Psoas muscle (tissue), 8 donors: ENCODE results near the gene GRK3. TPM values are rescaled to one million over a fixed set of nuclear protein-coding genes. Genes with fewer than 3 reads are reported as not detected.

Experiments used
- ATAC-seq, 4 donors: fragments of 200-7000 bp; cut with Tn5 transposase; one replicate each; pipeline ENCODE4 v1.9.1; 2020; ENCODE audit warnings: moderate library complexity in 3 of 4, mild to moderate bottlenecking in 2 of 4
- DNase-seq, 2 donors: peaks; one replicate each; pipeline ENCODE4 v3.0.0-alpha.2; 2020
- H3K27ac ChIP-seq: fragments of 200-600 bp; one replicate; pipeline ENCODE4 v1.8.0; 2022
- H3K27me3 ChIP-seq, 3 donors: fragments of 200-600 bp in 1 of 3; one replicate each; pipeline versions ENCODE4 v1.6.1 to v1.8.0; 2013 to 2022; ENCODE audit warnings: low read length in 2 of 3, mild to moderate bottlenecking in 2 of 3, moderate library complexity in 1 of 3; ENCODE audit not compliant: insufficient read depth in 3 of 3
- H3K36me3 ChIP-seq, 2 donors: fragments of 200-600 bp in 1 of 2; one replicate each; pipeline versions ENCODE4 v1.6.1 to v1.8.0; 2013 to 2022; ENCODE audit warnings: low read depth in 1 of 2, mild to moderate bottlenecking in 1 of 2, moderate library complexity in 1 of 2; ENCODE audit not compliant: insufficient read depth in 1 of 2
- H3K4me1 ChIP-seq: fragments of 200-600 bp; one replicate; pipeline ENCODE4 v1.8.0; 2022
- H3K4me3 ChIP-seq: fragments of 200-600 bp; one replicate; pipeline ENCODE4 v1.8.0; 2022; ENCODE audit warnings: mild to moderate bottlenecking
- H3K9me3 ChIP-seq: fragments of 200-600 bp; one replicate; pipeline ENCODE4 v1.8.0; 2022
- CTCF ChIP-seq: fragments of 200-600 bp; IDR thresholded peaks from one replicate; pipeline ENCODE4 v1.8.0; 2022; ENCODE audit warnings: antibody characterized with exemption
- whole genome bisulfite sequencing, 3 donors: extraction: QIAGEN DNeasy Blood & Tissue Kit; methylation state at CpG; one replicate each; pipeline versions ENCODE4 v1.1.6 to v1.1.7; 2013; 5-methylcytosine and 5-hydroxymethylcytosine counted together
- intact Hi-C, 2 donors: fragments of 100-400 bp; cut with DNase I; formaldehyde crosslinking; loops; one replicate each; pipeline versions ENCODE4 v1.11.0 to v1.14.2; 2022
- polyA plus RNA-seq, 3 donors: library from polyadenylated mRNA; stranded (reverse); fragments of 200-250 nt; gene quantifications; one replicate each; pipeline ENCODE4 v1.2.3, GENCODE V29; 2013
- total RNA-seq, 4 donors: library from RNA; stranded (reverse); fragmentation: NEBNext Ultra II Directional in 2 of 4; extraction: Animal tissue kit (Norgen Biotek cat#: 25700) in 2 of 4; gene quantifications; one replicate each; pipeline versions ENCODE4 v1.2.1 to v1.2.4, GENCODE V29; 2021 to 2023
- donor health status: healthy with polysubstance abuse.
- donor health status: DM: no; HTN: no; CAD: no; lungs with moderate emphysema.
- donor health status: Bipolar disorder and iron deficiency.
- donor health status: healthy.
- donor health status: DM: yes; HTN: yes; CAD: no.
- donor health status: DM: no; HTN: no; CAD: no.
- donor health status: DM: no; HTN: no; CAD: no.
- donor health status: DM: yes; HTN: yes; CAD: no.

GRK3 gene
- total and polyA plus RNA-seq, 7 donors, result 0.17 to 2.0 (median 1.3) TPM

DNA sequence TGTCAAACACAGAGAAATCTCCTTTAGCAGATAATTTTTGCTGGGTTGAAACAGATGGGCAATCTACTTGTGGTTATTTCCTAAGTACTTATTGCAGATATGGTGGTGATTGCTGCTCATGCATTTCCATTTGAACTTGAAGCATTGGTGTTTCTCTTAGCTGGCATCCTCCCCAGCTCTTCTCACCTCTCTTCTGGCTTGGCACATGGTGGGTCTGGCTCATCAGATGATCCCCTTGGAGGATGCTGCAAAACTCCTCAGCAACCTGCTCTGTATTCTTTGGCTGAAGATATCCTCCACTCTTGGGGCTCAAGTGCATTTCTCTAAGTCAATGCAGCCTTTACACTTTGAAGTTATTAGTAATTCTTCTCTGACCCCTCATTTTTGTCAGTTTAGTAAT is 90.2 kb downstream of the GRK3 start:
- Histone ChIP-seq H3K9me3 (no peaks in the 10 kb centered on the region), H3K4me1 (no peaks in the 10 kb centered on the region), H3K36me3 (no peaks in the 10 kb centered on the region), H3K4me3 (no peak overlapping the region), H3K27me3 (no peaks in the 10 kb centered on the region), H3K27ac (no peak overlapping the region)
- intact Hi-C loops, result no loop called here
- no peak for TF ChIP-seq CTCF
- no peak for DNase-seq
- no peak for ATAC-seq

DNA sequence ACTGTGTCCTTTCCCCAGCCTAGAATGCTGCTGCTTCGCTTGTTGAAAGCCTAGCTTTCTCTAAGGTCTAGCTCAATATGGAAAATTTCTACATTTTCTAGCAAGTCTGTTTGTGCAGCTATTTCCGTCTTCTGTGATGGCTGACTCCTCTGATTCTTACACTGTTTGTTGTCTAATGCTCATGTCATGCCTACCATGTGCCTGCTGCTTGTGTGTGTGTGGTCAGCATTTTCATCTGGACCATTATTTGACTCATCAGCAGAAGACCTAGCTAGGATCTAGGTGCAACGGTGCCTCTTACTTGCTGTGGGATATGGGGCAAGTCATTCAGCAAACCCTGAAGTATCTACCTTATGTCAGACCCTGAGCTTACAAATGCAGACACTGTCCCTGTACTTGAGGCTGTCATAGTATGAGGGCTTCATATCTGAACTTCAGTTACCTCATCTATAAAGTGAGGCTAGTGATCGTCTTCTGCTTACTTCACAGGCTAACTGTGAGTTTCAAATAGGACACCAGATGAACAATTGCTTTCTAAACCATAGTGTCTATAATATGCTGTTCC is 91.0 kb downstream of the GRK3 start:
- ATAC-seq (no peak), DNase-seq (no peak)
- H3K27ac ChIP-seq, result no peak overlapping the region
- H3K4me1 ChIP-seq, result no peaks in the 10 kb centered on the region
- H3K36me3 ChIP-seq, result no peaks in the 10 kb centered on the region
- no peaks in the 10 kb centered on the region for H3K27me3 ChIP-seq
- 91 to 92% (median 92%) methylated on average over 4 of the region's 4 CpGs for WGBS, 3 donors
- H3K9me3 ChIP-seq, result no peaks in the 10 kb centered on the region
- no peak overlapping the region for H3K4me3 ChIP-seq
- intact Hi-C loops, result no loop called here
- TF ChIP-seq CTCF, result no peak

DNA sequence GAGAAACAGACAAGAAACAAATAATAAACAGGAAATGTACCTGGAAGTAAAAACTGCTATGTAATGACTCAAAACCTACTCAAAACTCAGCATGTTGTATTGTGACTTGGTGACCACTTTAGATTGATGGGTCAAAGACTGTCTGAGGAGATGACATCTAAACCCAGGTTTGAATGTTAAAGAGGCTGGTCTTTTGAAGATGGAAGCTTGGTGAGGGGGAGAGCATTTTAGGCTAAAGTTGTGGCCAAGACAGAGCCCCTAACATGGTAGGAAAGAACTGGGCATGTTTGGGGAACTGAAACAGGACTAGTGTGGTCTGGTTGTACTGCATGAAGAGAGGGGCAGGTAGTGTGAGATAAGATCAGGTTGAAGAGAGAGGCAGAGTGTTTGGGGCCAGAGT is 92.2 kb downstream of the GRK3 start:
- no peaks in the 10 kb centered on the region for H3K9me3 ChIP-seq
- H3K27me3 ChIP-seq, result no peaks in the 10 kb centered on the region
- intact Hi-C loops, result no loop called here
- TF ChIP-seq CTCF, result no peak
- DNase-seq, result no peak
- H3K27ac ChIP-seq, result no peak overlapping the region
- no peaks in the 10 kb centered on the region for H3K36me3 ChIP-seq
- H3K4me1 ChIP-seq, result no peaks in the 10 kb centered on the region
- no peak for ATAC-seq
- H3K4me3 ChIP-seq, result no peak overlapping the region

GRCh38 chr22:25658633-25659032 is 94.2 kb downstream of the GRK3 start:
- Histone ChIP-seq H3K9me3 (no peaks in the 10 kb centered on the region), H3K36me3 (no peaks in the 10 kb centered on the region), H3K4me1 (no peaks in the 10 kb centered on the region), H3K4me3 (no peak overlapping the region), H3K27ac (no peak overlapping the region), H3K27me3 (no peaks in the 10 kb centered on the region)
- DNase-seq (no peak), ATAC-seq (no peak)
- WGBS, 3 donors, result 54 to 66% (median 57%) methylated on average over 4 of the region's 4 CpGs
- no peak for TF ChIP-seq CTCF
- intact Hi-C loops, result no loop called here

- no peaks in the 10 kb centered on the region for H3K9me3 ChIP-seq
- no peaks in the 10 kb centered on the region for H3K27me3 ChIP-seq
- no peak for DNase-seq
- ATAC-seq, result no peak
- intact Hi-C loops, result no loop called here
- H3K4me3 ChIP-seq, result no peak overlapping the region
- WGBS, 3 donors, result 87 to 92% (median 91%) methylated on average over 2 of the region's 2 CpGs
- H3K36me3 ChIP-seq, result no peaks in the 10 kb centered on the region
- no peak overlapping the region for H3K27ac ChIP-seq
- TF ChIP-seq CTCF, result no peak
- H3K4me1 ChIP-seq, result no peaks in the 10 kb centered on the region
Observed at GRCh38 chr22:25659413-25659812, 94.9 kb downstream of the GRK3 start.
